GM12874 (cell line): ENCODE data around the gene STRA6.

Experiments used
- CTCF ChIP-seq: IDR thresholded peaks from 2 replicates; pipeline ENCODE4 v1.5.1; 2011; ENCODE audit warnings: low read depth, mild to moderate bottlenecking, control low read depth, low read length, moderate library complexity; ENCODE audit not compliant: insufficient read depth

The STRA6 gene

GRCh38 chr15:74176262-74177214, 26.0 kb downstream of the STRA6 start:
- no peak for TF ChIP-seq CTCF

GRCh38 chr15:74175271-74176191, 27.1 kb downstream of the STRA6 start:
- no peak for TF ChIP-seq CTCF

GRCh38 chr15:74174958-74175253, 27.7 kb downstream of the STRA6 start:
- TF ChIP-seq CTCF = no peak

GRCh38 chr15:74174219-74174957, 28.2 kb downstream of the STRA6 start:
- no peak for TF ChIP-seq CTCF

GRCh38 chr15:74173380-74174218, 29.0 kb downstream of the STRA6 start, which contains the start of gene ISLR:
Gene ISLR (plus strand): TSS chr15:74173710. CDS start chr15:74174859, 1,149 bp downstream.
- TF ChIP-seq CTCF = no peak

GRCh38 chr15:74172701-74173379, 29.7 kb downstream of the STRA6 start:
- no peak for TF ChIP-seq CTCF
